SHP77 treated with DMSO at 0.1 percent for 48 hours (cell line): ENCODE measurements around the gene ATF5.
"Not testable (repeated sequence)": the region's sequence is repeated elsewhere in the genome, so short reads cannot be mapped to it uniquely, and the experiment has no call there.

ENCODE experiments used
- DNase-seq: peaks from one replicate; lab custom pipeline; 2025; lab: John Stamatoyannopoulos, UW

ATF5 gene

DNA sequence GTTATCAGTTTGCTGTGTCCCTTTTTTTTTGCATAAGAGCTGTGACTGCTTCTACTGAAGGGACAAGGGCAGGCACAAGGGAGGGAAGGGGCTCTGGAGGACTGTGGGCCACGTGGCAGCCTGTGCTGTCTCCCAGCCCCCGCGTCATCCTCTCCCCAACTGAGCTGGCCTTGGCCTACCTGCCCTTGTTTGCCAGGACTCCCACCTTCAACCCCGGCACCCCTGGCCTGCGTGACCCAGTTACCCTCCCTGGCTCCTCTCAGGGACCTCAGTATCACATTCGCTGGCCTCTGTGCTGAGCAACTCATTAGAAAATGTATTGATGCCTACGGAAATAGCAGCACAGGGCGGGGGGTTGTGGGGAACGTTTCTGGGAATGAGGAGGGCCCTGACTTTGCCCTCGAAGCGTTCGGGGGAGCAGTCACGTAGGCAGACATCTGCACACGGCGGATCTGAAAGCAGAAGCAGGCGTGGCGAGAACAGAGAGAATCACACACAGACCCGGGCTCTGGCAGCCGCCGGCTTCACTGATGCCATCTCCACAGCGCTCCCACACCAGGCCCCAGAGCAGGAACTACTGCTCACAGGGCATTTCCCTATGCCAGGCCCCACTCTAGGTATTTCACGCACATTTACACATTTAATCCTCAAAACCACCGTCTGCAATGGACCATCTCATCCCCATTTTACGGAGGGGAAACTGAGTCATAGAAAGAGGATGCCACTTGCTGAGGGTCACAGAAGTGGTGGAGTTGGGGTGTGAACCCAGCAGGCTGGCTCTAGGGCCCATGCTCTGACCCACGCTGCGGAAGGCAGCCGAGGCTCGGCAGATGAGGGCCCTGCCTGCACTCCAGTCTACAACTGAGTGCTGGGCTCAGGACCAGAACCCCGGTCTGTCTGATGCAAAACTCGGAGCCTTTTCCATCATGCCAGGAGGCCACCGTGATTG lies 5.7 kb upstream of the ATF5 start:
- no peak for DNase-seq

- no peak for DNase-seq
Observed at GRCh38 chr19:49924004-49924880, 4.8 kb upstream of the ATF5 start.

- DNase-seq, result not testable (repeated sequence)
Observed at GRCh38 chr19:49924881-49925210, 4.2 kb upstream of the ATF5 start.

GRCh38 chr19:49925486-49925885 lies 3.5 kb upstream of the ATF5 start:
- DNase-seq, result no peak

DNA sequence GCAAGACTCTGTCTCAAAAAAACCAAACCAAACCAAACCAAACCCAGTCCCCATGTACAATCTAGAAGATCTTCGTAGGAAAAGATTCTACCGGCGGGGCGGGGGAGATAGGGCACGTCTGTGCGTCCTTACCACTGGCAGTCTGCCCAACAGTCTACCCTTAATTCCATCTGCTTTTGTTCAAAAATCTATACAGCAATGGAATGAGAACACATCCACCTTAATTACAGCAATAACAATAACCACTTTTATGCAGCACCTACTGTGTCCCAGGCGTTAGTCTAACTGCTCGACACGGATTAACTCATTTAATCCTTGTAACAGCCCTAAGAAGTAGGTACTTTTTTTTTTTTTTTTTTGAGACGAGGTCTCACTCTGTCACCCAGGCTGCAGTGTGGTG lies 2.5 kb upstream of the ATF5 start:
- DNase-seq, result no peak

GRCh38 chr19:49927526-49928264 lies 1.3 kb upstream of the ATF5 start:
- no peak for DNase-seq

GRCh38 chr19:49929611-49930482 lies 842 bp downstream of the ATF5 start:
- peak; percentile 90 for DNase-seq

DNA sequence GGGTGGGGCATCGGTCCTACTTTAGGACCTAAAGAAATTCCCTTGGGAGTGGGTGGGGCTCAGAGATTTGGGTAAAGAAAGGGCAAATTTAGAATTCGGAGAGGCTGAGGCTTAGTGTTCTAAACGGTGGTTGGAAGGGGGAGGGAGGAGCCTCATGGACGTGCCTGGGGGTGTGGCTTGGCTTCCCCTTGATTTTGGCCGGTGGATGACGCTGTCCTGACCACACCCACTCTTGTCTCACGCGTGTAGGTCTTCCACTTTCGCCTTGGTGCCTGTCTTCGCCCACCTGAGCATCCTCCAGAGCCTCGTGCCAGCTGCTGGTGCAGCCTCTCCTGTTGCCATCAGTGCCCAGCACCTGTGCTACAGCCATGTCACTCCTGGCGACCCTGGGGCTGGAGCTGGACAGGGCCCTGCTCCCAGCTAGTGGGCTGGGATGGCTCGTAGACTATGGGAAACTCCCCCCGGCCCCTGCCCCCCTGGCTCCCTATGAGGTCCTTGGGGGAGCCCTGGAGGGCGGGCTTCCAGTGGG lies 1.5 kb downstream of the ATF5 start:
- no peak for DNase-seq

- no peak for DNase-seq
Observed at GRCh38 chr19:49931293-49932040, 2.5 kb downstream of the ATF5 start.

- DNase-seq, result no peak
Observed at GRCh38 chr19:49932041-49932451, 3.0 kb downstream of the ATF5 start.

DNA sequence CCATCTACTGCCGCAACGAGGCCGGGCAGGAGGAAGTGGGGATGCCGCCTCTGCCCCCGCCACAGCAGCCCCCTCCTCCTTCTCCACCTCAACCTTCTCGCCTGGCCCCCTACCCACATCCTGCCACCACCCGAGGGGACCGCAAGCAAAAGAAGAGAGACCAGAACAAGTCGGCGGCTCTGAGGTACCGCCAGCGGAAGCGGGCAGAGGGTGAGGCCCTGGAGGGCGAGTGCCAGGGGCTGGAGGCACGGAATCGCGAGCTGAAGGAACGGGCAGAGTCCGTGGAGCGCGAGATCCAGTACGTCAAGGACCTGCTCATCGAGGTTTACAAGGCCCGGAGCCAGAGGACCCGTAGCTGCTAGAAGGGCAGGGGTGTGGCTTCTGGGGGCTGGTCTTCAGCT lies 3.7 kb downstream of the ATF5 start:
- DNase-seq, result no peak

- DNase-seq, result no peak
Observed at GRCh38 chr19:49933643-49934042, 4.6 kb downstream of the ATF5 start.

- DNase-seq, result no peak
Observed at GRCh38 chr19:49936549-49936948, 7.5 kb downstream of the ATF5 start.

GRCh38 chr19:49937750-49938381 lies 8.9 kb downstream of the ATF5 start:
- peak; percentile 51 for DNase-seq

GRCh38 chr19:49938662-49939061 lies 9.7 kb downstream of the ATF5 start:
- no peak for DNase-seq

DNA sequence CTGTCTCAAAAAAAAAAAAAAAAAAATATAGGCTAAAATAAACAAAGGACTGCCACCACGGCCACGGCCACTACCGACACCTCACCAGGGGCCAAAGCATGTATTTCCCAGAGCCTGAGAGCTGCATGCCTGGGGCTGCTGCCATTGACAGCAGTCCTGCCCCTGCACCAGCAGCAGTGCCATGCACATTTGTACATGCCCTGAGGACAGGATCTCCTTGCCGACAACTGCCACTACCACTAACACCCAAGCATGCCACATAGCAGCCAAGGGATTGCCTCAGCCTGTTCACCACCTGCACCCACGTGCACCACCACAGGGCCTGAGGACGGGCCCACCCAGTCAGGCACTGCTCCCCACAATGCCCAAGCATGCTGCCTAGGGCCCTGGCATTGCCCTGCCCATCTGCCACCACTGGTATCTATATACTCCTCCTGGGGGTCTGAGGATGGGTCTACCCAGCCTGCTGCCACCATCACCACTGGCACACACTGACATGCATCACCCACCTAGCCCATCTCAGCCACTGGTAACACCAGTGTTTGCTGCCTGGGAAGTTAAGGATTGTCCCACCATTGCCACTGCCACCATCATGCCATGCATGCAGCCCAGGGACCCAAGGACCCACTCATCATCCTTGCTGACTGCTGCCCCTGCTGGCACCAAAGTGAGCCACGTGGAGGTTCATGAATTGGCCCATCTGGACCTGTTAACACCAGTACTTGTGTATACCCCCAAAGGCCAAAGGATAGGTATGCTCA lies 10.9 kb downstream of the ATF5 start:
- DNase-seq, result no peak

GRCh38 chr19:49940482-49940791 lies 11.4 kb downstream of the ATF5 start:
- DNase-seq, result no peak

- DNase-seq, result not testable (repeated sequence)
Observed at GRCh38 chr19:49944567-49944966, 15.6 kb downstream of the ATF5 start.

GRCh38 chr19:49946415-49946814 lies 17.4 kb downstream of the ATF5 start:
- DNase-seq, result no peak
